ENCODE results near the gene EDEM3. TPM values are rescaled to one million over a fixed set of nuclear protein-coding genes. Genes with fewer than 3 reads are reported as not detected.

Gene EDEM3, protein sequence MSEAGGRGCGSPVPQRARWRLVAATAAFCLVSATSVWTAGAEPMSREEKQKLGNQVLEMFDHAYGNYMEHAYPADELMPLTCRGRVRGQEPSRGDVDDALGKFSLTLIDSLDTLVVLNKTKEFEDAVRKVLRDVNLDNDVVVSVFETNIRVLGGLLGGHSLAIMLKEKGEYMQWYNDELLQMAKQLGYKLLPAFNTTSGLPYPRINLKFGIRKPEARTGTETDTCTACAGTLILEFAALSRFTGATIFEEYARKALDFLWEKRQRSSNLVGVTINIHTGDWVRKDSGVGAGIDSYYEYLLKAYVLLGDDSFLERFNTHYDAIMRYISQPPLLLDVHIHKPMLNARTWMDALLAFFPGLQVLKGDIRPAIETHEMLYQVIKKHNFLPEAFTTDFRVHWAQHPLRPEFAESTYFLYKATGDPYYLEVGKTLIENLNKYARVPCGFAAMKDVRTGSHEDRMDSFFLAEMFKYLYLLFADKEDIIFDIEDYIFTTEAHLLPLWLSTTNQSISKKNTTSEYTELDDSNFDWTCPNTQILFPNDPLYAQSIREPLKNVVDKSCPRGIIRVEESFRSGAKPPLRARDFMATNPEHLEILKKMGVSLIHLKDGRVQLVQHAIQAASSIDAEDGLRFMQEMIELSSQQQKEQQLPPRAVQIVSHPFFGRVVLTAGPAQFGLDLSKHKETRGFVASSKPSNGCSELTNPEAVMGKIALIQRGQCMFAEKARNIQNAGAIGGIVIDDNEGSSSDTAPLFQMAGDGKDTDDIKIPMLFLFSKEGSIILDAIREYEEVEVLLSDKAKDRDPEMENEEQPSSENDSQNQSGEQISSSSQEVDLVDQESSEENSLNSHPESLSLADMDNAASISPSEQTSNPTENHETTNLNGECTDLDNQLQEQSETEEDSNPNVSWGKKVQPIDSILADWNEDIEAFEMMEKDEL
- 110 and 117 TPM in 2 replicates for total RNA-seq

DNA sequence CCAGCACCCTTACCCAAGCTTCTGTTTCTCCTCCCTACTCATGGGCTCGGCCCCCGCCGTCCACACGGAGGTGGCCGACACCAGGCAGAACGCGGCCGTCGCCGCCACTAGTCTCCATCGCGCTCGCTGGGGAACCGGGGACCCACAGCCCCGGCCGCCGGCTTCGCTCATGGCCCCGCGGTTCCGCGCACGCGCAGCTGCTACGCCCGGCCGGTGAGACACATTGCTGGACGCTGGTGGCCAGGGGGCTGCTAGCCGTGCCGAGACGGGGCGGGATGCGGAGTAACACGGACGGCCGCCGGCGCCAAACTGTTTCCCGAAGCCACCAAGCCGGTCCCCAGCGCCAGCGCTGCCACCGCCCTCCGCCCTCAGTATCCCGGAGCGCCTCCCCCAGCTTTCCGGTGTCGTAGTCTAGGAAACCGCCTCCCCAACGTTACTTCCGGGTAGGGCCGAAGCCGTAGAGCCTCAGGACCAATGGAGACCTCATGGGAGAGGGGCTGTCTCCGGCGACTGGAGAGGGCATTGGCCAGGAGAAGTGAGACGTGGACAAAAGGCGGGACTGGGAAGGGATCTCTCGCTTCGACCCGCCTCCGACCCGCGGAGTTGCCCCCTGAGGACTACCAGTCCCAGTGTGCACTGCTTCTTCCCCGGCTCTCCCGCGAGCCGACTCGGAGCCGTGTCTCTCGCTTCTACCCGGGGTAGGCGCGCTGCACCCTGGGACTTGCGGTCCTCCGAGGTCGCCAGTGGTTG, at the start of gene EDEM3:
TSS of gene EDEM3 (minus strand) at position 383 of the 750 bp plus-strand sequence. CDS start at position 171, 212 bp downstream.

Other genes with a start within 250 kb of the EDEM3 start
- 15.7 and 47.4 TPM in 2 replicates for gene NIBAN1, start 219.7 kb upstream of the EDEM3 start, total RNA-seq

Measured in regular cardiac myocyte (primary cell).